ENCODE data around the gene DCLK1. TPM values are rescaled to one million over a fixed set of nuclear protein-coding genes. Genes with fewer than 3 reads are reported as not detected.

Gene DCLK1
- total RNA-seq, 4 donors from 2014 or later: 0.72 to 9.1 (median 4.9) TPM

- no peak for TF ChIP-seq POLR2A (IDR thresholded peaks at IDR 0.05)
- TF ChIP-seq, protein P1, sequence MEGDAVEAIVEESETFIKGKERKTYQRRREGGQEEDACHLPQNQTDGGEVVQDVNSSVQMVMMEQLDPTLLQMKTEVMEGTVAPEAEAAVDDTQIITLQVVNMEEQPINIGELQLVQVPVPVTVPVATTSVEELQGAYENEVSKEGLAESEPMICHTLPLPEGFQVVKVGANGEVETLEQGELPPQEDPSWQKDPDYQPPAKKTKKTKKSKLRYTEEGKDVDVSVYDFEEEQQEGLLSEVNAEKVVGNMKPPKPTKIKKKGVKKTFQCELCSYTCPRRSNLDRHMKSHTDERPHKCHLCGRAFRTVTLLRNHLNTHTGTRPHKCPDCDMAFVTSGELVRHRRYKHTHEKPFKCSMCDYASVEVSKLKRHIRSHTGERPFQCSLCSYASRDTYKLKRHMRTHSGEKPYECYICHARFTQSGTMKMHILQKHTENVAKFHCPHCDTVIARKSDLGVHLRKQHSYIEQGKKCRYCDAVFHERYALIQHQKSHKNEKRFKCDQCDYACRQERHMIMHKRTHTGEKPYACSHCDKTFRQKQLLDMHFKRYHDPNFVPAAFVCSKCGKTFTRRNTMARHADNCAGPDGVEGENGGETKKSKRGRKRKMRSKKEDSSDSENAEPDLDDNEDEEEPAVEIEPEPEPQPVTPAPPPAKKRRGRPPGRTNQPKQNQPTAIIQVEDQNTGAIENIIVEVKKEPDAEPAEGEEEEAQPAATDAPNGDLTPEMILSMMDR (IDR thresholded peaks at IDR 0.05): no peak
- Histone ChIP-seq H3K4me1 (no peaks in the 10 kb centered on the region), H3K4me3 (no peak overlapping the region), H3K27me3 (no peaks in the 10 kb centered on the region), H3K27ac (no peak overlapping the region), H3K9me3 (no peaks in the 10 kb centered on the region), H3K36me3 (no peaks in the 10 kb centered on the region)
- intact Hi-C loops (cut with DNase I): no loop called here
- no peak for DNase-seq
- 70 to 78% methylated on average over 9 of the region's 9 CpGs for WGBS, 2 donors
These were observed 30.0 kb downstream of the DCLK1 start for GRCh38 chr13:36101157-36101556.

GRCh38 chr13:36098080-36098479 is 33.1 kb downstream of the DCLK1 start:
- H3K36me3 ChIP-seq: no peaks in the 10 kb centered on the region
- no peaks in the 10 kb centered on the region for H3K4me1 ChIP-seq
- H3K9me3 ChIP-seq: no peaks in the 10 kb centered on the region
- 45 to 51% methylated on average over 4 of the region's 4 CpGs for WGBS, 2 donors
- H3K27me3 ChIP-seq: no peaks in the 10 kb centered on the region
- intact Hi-C loops (cut with DNase I): no loop called here
- DNase-seq: no peak
- no peak overlapping the region for H3K27ac ChIP-seq
- no peak overlapping the region for H3K4me3 ChIP-seq
- TF ChIP-seq POLR2A (IDR thresholded peaks at IDR 0.05): no peak
- TF ChIP-seq, protein P1 (IDR thresholded peaks at IDR 0.05): no peak

DNA sequence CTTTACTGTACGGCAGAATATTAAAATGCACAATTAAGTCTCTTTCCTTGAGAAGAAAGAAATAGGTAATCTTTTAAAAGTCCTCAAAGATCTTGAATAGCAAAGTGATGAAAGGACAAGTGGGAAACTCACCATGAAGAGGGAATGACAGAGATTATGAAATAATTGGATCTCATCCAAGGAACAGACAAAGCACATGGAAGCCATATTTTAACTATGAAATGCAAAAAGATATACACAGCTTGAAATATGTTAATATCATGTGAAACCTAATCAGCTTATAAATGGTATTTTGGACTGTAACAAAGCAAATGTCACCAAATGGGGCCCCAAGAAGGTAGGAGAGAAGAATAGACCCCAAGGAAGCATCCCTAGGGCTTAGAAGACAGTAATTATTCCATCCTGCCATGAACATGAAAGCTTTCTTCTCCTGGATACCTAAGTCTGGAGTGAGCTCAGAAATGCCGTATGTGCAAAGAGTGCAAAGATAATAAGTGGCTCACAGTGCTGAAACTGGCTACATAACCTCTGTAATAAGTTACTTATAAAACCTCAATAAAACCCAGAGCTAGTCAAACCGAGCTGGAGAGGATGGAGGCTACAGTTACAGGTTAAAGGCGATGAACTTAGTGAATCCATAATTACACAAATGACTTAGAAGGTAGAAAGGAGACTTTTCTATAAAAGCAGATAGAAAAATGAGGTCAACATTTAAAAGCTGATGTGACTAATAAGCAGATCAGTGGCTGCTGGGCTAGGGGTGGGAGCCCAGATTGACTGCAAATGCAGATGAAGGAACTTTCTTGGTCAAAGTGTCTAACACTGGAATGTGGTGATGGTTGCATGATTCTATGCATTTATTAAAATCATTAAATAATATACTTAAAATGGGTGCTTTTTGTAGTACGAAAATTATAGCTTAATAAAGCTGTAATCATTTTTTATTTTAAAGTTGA is 34.4 kb downstream of the DCLK1 start:
- H3K9me3 ChIP-seq: no peaks in the 10 kb centered on the region
- H3K27ac ChIP-seq: no peak overlapping the region
- H3K27me3 ChIP-seq: no peaks in the 10 kb centered on the region
- WGBS, 2 donors: 71 to 78% methylated on average over 5 of the region's 5 CpGs
- no peaks in the 10 kb centered on the region for H3K36me3 ChIP-seq
- intact Hi-C loops (cut with DNase I): no loop called here
- no peaks in the 10 kb centered on the region for H3K4me1 ChIP-seq
- no peak for DNase-seq
- TF ChIP-seq POLR2A (IDR thresholded peaks at IDR 0.05): no peak
- TF ChIP-seq, protein P1 (IDR thresholded peaks at IDR 0.05): no peak
- H3K4me3 ChIP-seq: no peak overlapping the region

GRCh38 chr13:36094478-36094877 is 36.7 kb downstream of the DCLK1 start:
- H3K4me1 ChIP-seq: peaks cover 0 to 5% (median 0%) of the 10 kb centered on the region in 3 donors
- intact Hi-C loops (cut with DNase I): no loop called here
- no peaks in the 10 kb centered on the region for H3K36me3 ChIP-seq
- 62 to 73% methylated on average over 4 of the region's 4 CpGs for WGBS, 2 donors
- H3K4me3 ChIP-seq: no peak overlapping the region
- DNase-seq: no peak
- no peak overlapping the region for H3K27ac ChIP-seq
- H3K9me3 ChIP-seq: no peaks in the 10 kb centered on the region
- H3K27me3 ChIP-seq: no peaks in the 10 kb centered on the region
- TF ChIP-seq, protein P1 (IDR thresholded peaks at IDR 0.05): no peak
- TF ChIP-seq POLR2A (IDR thresholded peaks at IDR 0.05): no peak

DNA sequence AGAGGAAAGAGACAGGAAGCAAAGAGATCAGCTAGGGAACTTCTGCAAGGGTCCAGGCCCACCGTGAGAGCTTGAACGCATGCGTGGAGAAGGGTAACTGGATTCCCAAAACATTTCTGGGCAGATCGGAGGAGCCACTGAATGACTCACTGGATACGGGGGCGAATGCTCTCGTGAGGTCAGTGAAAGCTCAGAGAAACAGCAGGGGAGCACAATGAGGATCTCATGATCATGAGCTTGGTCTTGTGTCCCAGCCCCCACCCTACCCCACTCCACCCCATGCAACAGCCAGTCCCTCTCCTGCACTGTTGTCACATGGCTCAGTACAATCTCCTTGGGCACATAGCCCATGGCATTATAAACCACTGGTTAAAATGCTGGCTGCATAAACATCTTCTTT is 40.6 kb downstream of the DCLK1 start:
- H3K27ac ChIP-seq: no peak overlapping the region
- WGBS, 2 donors: 62 to 85% methylated on average over 7 of the region's 7 CpGs

More for the DNA sequence above, 40.6 kb downstream of the DCLK1 start:
- H3K4me1 ChIP-seq: peaks cover 0 to 9% (median 0%) of the 10 kb centered on the region in 3 donors
- no peak overlapping the region for H3K4me3 ChIP-seq
- no peaks in the 10 kb centered on the region for H3K27me3 ChIP-seq
- DNase-seq: no peak
- H3K36me3 ChIP-seq: no peaks in the 10 kb centered on the region
- H3K9me3 ChIP-seq: no peaks in the 10 kb centered on the region
- intact Hi-C loops (cut with DNase I): no loop called here
- TF ChIP-seq, protein P1 (IDR thresholded peaks at IDR 0.05): no peak
- TF ChIP-seq POLR2A (IDR thresholded peaks at IDR 0.05): no peak

Data from esophagus squamous epithelium (tissue), 5 donors.